ENCODE measurements around the gene FEM1B. TPM values are rescaled to one million over a fixed set of nuclear protein-coding genes. Genes with fewer than 3 reads are reported as not detected.
A peak's percentile ranks its signal among the peaks of the same experiment; 100 is the strongest.

The FEM1B gene
- polyA plus RNA-seq, 3 donors: 21.5 to 26.4 (median 26.0) TPM

- Histone ChIP-seq H3K27ac (ENCODE audit: low read depth in 1 of 2, low read length in 2 of 2) (no peak overlapping the region), H2AFZ (ENCODE audit: insufficient read depth, low read depth, low read length, poor library complexity, severe bottlenecking) (no peak overlapping the region), H3K4me3 (replicated peaks in 1 of 3; ENCODE audit: low read depth in 2 of 3, low read length in 3 of 3) (no peak overlapping the region), H3K4me1 (ENCODE audit: control insufficient read depth in 1 of 2, insufficient read depth in 2 of 2, low read length in 2 of 2) (peaks cover 12 to 21% of the 10 kb centered on the region in 2 donors), H3K4me2 (replicated peaks; ENCODE audit: extremely low read depth, low read length, poor library complexity, severe bottlenecking) (no peak overlapping the region), H3K9me3 (replicated peaks in 1 of 2; ENCODE audit: control insufficient read depth in 1 of 2, insufficient read depth in 1 of 2, low read length in 2 of 2) (no peaks in the 10 kb centered on the region), H4K20me1 (ENCODE audit: insufficient read depth, low read length) (no peaks in the 10 kb centered on the region), H3K79me2 (ENCODE audit: insufficient read depth, low read length) (no peaks in the 10 kb centered on the region), H3K9ac (ENCODE audit: insufficient read depth, low read length, poor library complexity, severe bottlenecking) (no peak overlapping the region), H3K27me3 (ENCODE audit: control insufficient read depth in 2 of 2, insufficient read depth in 2 of 2, low read length in 2 of 2) (no peaks in the 10 kb centered on the region), H3K36me3 (replicated peaks in 1 of 2; ENCODE audit: control insufficient read depth in 1 of 2, insufficient read depth in 2 of 2, low read length in 2 of 2) (no peaks in the 10 kb centered on the region)
- WGBS (ENCODE audit: insufficient coverage): 85% methylated on average over 6 of the region's 6 CpGs
- intact Hi-C loops (cut with micrococcal nuclease): no loop called here
- Mint-ChIP-seq H3K4me3 (no peak overlapping the region), H3K27me3 (ENCODE audit: low read depth in 3 of 3) (peaks cover 0 to 11% (median 7%) of the 10 kb centered on the region in 3 donors), H3K9me3 (peaks cover 0 to 2% (median 0%) of the 10 kb centered on the region in 7 donors), H3K4me1 (peaks cover 26% of the 10 kb centered on the region), H3K36me3 (no peaks in the 10 kb centered on the region), H3K27ac (peak overlapping the region in 1 of 7 donors; percentile 71)
- TF ChIP-seq, protein P1, sequence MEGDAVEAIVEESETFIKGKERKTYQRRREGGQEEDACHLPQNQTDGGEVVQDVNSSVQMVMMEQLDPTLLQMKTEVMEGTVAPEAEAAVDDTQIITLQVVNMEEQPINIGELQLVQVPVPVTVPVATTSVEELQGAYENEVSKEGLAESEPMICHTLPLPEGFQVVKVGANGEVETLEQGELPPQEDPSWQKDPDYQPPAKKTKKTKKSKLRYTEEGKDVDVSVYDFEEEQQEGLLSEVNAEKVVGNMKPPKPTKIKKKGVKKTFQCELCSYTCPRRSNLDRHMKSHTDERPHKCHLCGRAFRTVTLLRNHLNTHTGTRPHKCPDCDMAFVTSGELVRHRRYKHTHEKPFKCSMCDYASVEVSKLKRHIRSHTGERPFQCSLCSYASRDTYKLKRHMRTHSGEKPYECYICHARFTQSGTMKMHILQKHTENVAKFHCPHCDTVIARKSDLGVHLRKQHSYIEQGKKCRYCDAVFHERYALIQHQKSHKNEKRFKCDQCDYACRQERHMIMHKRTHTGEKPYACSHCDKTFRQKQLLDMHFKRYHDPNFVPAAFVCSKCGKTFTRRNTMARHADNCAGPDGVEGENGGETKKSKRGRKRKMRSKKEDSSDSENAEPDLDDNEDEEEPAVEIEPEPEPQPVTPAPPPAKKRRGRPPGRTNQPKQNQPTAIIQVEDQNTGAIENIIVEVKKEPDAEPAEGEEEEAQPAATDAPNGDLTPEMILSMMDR (IDR thresholded peaks at IDR 0.05): no peak
- no peak for DNase-seq
These were observed 60.3 kb downstream of the FEM1B start for GRCh38 chr15:68337826-68338225.

DNA sequence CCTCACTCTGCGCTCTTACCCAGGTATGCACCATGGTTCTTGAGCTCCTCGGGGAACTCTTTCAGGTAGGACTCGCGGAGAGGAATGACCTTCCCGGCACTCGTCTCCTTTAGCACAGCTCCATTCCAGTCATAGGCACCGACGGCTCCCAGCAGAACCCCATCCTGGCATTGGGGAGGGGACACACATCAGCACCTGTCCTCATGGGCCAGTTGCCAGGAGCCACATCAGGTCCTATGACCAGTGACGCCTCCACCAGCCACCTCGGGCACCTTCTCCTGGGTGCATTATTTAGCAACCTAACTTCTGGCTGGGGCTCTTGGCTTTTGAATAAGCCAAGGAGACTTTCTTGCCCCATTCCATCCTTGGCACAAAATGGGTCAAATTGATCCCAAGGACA, 61.9 kb downstream of the FEM1B start:
- Histone ChIP-seq H3K27me3 (ENCODE audit: control insufficient read depth in 2 of 2, insufficient read depth in 2 of 2, low read length in 2 of 2) (no peaks in the 10 kb centered on the region), H2AFZ (ENCODE audit: insufficient read depth, low read depth, low read length, poor library complexity, severe bottlenecking) (no peak overlapping the region), H3K4me1 (ENCODE audit: control insufficient read depth in 1 of 2, insufficient read depth in 2 of 2, low read length in 2 of 2) (peaks cover 12 to 16% of the 10 kb centered on the region in 2 donors), H3K79me2 (ENCODE audit: insufficient read depth, low read length) (no peaks in the 10 kb centered on the region), H4K20me1 (ENCODE audit: insufficient read depth, low read length) (no peaks in the 10 kb centered on the region), H3K4me2 (replicated peaks; ENCODE audit: extremely low read depth, low read length, poor library complexity, severe bottlenecking) (no peak overlapping the region), H3K27ac (ENCODE audit: low read depth in 1 of 2, low read length in 2 of 2) (no peak overlapping the region), H3K9ac (ENCODE audit: insufficient read depth, low read length, poor library complexity, severe bottlenecking) (no peak overlapping the region), H3K36me3 (replicated peaks in 1 of 2; ENCODE audit: control insufficient read depth in 1 of 2, insufficient read depth in 2 of 2, low read length in 2 of 2) (no peaks in the 10 kb centered on the region), H3K9me3 (replicated peaks in 1 of 2; ENCODE audit: control insufficient read depth in 1 of 2, insufficient read depth in 1 of 2, low read length in 2 of 2) (no peaks in the 10 kb centered on the region), H3K4me3 (replicated peaks in 1 of 3; ENCODE audit: low read depth in 2 of 3, low read length in 3 of 3) (no peak overlapping the region)
- Mint-ChIP-seq H3K9me3 (no peaks in the 10 kb centered on the region), H3K36me3 (no peaks in the 10 kb centered on the region), H3K4me3 (no peak overlapping the region), H3K27me3 (ENCODE audit: low read depth in 3 of 3) (peaks cover 0 to 4% (median 3%) of the 10 kb centered on the region in 3 donors), H3K27ac (no peak overlapping the region), H3K4me1 (peaks cover 15% of the 10 kb centered on the region)
- 100% methylated on average over 5 of the region's 10 CpGs for WGBS (ENCODE audit: insufficient coverage)
- intact Hi-C loops (cut with micrococcal nuclease): no loop called here
- no peak for DNase-seq
- TF ChIP-seq, protein P1 (IDR thresholded peaks at IDR 0.05): no peak
